SU-DHL-6 (cell line): ENCODE results near the gene MEIOB.
"Not testable (repeated sequence)": the region's sequence is repeated elsewhere in the genome, so short reads cannot be mapped to it uniquely, and the experiment has no call there.

Source experiments
- H2AFZ ChIP-seq: fragments of 200-600 bp; sonication (generic); 2 replicates; pipeline ENCODE4 v1.6.1; 2014; ENCODE audit warnings: low read depth, mild to moderate bottlenecking, moderate library complexity, mixed read lengths, antibody characterized with exemption, low read length; ENCODE audit not compliant: severe bottlenecking
- H3F3A ChIP-seq: fragments of 200-600 bp; shearing (Covaris generic); 2 replicates; pipeline ENCODE4 v1.6.0; 2016; ENCODE audit warnings: antibody characterized with exemption, mild to moderate bottlenecking; ENCODE audit not compliant: insufficient read depth
- H3K27ac ChIP-seq: fragments of 200-600 bp; sonication (generic); 2 replicates; pipeline ENCODE4 v1.5.1; 2016; ENCODE audit warnings: low read depth, mild to moderate bottlenecking, low read length, moderate library complexity, mixed read lengths
- H3K27me3 ChIP-seq: fragments of 200-600 bp; sonication (generic), shearing (Covaris generic); 2 replicates; pipeline ENCODE4 v1.6.0; 2014; ENCODE audit warnings: mild to moderate bottlenecking, low read length
- H3K36me3 ChIP-seq: fragments of 200-600 bp; sonication (generic); 2 replicates; pipeline ENCODE4 v1.6.1; 2014; ENCODE audit warnings: mild to moderate bottlenecking, low read length, mixed read lengths
- H3K4me2 ChIP-seq: fragments of 300-600, 200-600 bp; shearing (Covaris generic), sonication (generic); 2 replicates; pipeline ENCODE4 v1.6.0; 2014; ENCODE audit warnings: low read length, low read depth, mild to moderate bottlenecking; ENCODE audit not compliant: poor library complexity, severe bottlenecking
- H3K4me3 ChIP-seq: fragments of 200-600 bp; sonication (generic); 2 replicates; pipeline ENCODE4 v1.5.1; 2014; ENCODE audit warnings: antibody characterized with exemption, low read length, mild to moderate bottlenecking, mixed read lengths; ENCODE audit not compliant: insufficient read depth, poor library complexity, severe bottlenecking
- H3K79me2 ChIP-seq: fragments of 200-600 bp; sonication (generic); 2 replicates; pipeline ENCODE4 v1.6.1; 2014; ENCODE audit warnings: mild to moderate bottlenecking, low read length, moderate library complexity; ENCODE audit not compliant: insufficient read depth
- H3K9ac ChIP-seq: fragments of 200-600 bp; sonication (generic); 2 replicates; pipeline ENCODE4 v1.7.0; 2014; ENCODE audit warnings: mild to moderate bottlenecking, low read length
- H3K9me2 ChIP-seq: fragments of 200-600 bp; sonication (generic); replicated peaks from 2 replicates; pipeline ENCODE4 v1.6.1; 2014; ENCODE audit warnings: low read length; ENCODE audit not compliant: insufficient read depth
- H3K9me3 ChIP-seq: fragments of 200-600 bp; sonication (generic); 2 replicates; pipeline ENCODE4 v1.6.1; 2014; ENCODE audit warnings: low read length, mixed read lengths; ENCODE audit not compliant: insufficient read depth
- H4K20me1 ChIP-seq: fragments of 200-600 bp; sonication (generic); 2 replicates; pipeline ENCODE4 v1.6.1; 2014; ENCODE audit warnings: low read depth, mild to moderate bottlenecking, antibody characterized with exemption, low read length, moderate library complexity, mixed read lengths
- CTCF ChIP-seq: fragments of 200-600 bp; sonication (generic); IDR thresholded peaks from one replicate; pipeline ENCODE4 v1.5.1; 2017; ENCODE audit warnings: antibody characterized with exemption, mild to moderate bottlenecking, low read length, moderate library complexity; ENCODE audit not compliant: insufficient read depth, poor library complexity, severe bottlenecking
- EZH2phosphoT487 ChIP-seq: fragments of 200-600 bp; sonication (generic), shearing (Covaris generic); conservative IDR thresholded peaks from 2 replicates; pipeline ENCODE4 v1.6.1; 2018; ENCODE audit warnings: mild to moderate bottlenecking, antibody characterized with exemption, low read length, moderate library complexity, mixed read lengths

The MEIOB gene

GRCh38 chr16:1878256-1878655, 6.3 kb upstream of the MEIOB start:
- TF ChIP-seq EZH2phosphoT487 (no peak), CTCF (no peak)
- Histone ChIP-seq H3K36me3 (no peaks in the 10 kb centered on the region), H3K27ac (no peak overlapping the region), H3K4me2 (no peak overlapping the region), H3F3A (no peaks in the 10 kb centered on the region), H3K9me2 (no peaks in the 10 kb centered on the region), H2AFZ (no peak overlapping the region), H4K20me1 (no peaks in the 10 kb centered on the region), H3K4me3 (no peak overlapping the region), H3K79me2 (no peaks in the 10 kb centered on the region), H3K9ac (no peak overlapping the region), H3K9me3 (no peaks in the 10 kb centered on the region), H3K27me3 (no peaks in the 10 kb centered on the region)

GRCh38 chr16:1877804-1878203, 5.8 kb upstream of the MEIOB start:
- TF ChIP-seq EZH2phosphoT487 = no peak
- no peak for TF ChIP-seq CTCF
- no peak overlapping the region for H3K4me3 ChIP-seq
- H2AFZ ChIP-seq = no peak overlapping the region
- H3K36me3 ChIP-seq = no peaks in the 10 kb centered on the region
- no peaks in the 10 kb centered on the region for H3K27me3 ChIP-seq
- no peaks in the 10 kb centered on the region for H3K9me3 ChIP-seq
- H3K9ac ChIP-seq = no peak overlapping the region
- no peaks in the 10 kb centered on the region for H3K79me2 ChIP-seq
- H3K4me2 ChIP-seq = no peak overlapping the region
- no peaks in the 10 kb centered on the region for H3F3A ChIP-seq
- H3K9me2 ChIP-seq = no peaks in the 10 kb centered on the region
- H3K27ac ChIP-seq = no peak overlapping the region
- H4K20me1 ChIP-seq = no peaks in the 10 kb centered on the region

- no peaks in the 10 kb centered on the region for H3K9me3 ChIP-seq
- H4K20me1 ChIP-seq = no peaks in the 10 kb centered on the region
- H3K4me3 ChIP-seq = no peak overlapping the region
- no peak overlapping the region for H3K9ac ChIP-seq
- no peak for TF ChIP-seq EZH2phosphoT487
- TF ChIP-seq CTCF = no peak
- H3K36me3 ChIP-seq = no peaks in the 10 kb centered on the region
- no peaks in the 10 kb centered on the region for H3K79me2 ChIP-seq
- no peaks in the 10 kb centered on the region for H3F3A ChIP-seq
- no peaks in the 10 kb centered on the region for H3K27me3 ChIP-seq
- no peak overlapping the region for H3K4me2 ChIP-seq
- H3K27ac ChIP-seq = no peak overlapping the region
- no peaks in the 10 kb centered on the region for H3K9me2 ChIP-seq
- no peak overlapping the region for H2AFZ ChIP-seq
Observed at GRCh38 chr16:1877089-1877488, 5.1 kb upstream of the MEIOB start.

GRCh38 chr16:1876468-1876867, 4.5 kb upstream of the MEIOB start:
- H3K9me3 ChIP-seq = no peaks in the 10 kb centered on the region
- H3K79me2 ChIP-seq = no peaks in the 10 kb centered on the region
- H3F3A ChIP-seq = no peaks in the 10 kb centered on the region
- no peak overlapping the region for H2AFZ ChIP-seq
- H3K9me2 ChIP-seq = no peaks in the 10 kb centered on the region
- H3K9ac ChIP-seq = no peak overlapping the region
- no peak overlapping the region for H3K4me3 ChIP-seq
- TF ChIP-seq CTCF (no peak), EZH2phosphoT487 (no peak)
- H3K4me2 ChIP-seq = no peak overlapping the region
- no peaks in the 10 kb centered on the region for H3K36me3 ChIP-seq
- H4K20me1 ChIP-seq = no peaks in the 10 kb centered on the region
- no peak overlapping the region for H3K27ac ChIP-seq
- no peaks in the 10 kb centered on the region for H3K27me3 ChIP-seq

- H3F3A ChIP-seq, H3K36me3 ChIP-seq, H2AFZ ChIP-seq, H3K9ac ChIP-seq, H3K4me2 ChIP-seq, H3K79me2 ChIP-seq, H3K27ac ChIP-seq, H3K27me3 ChIP-seq, H3K9me2 ChIP-seq, H3K9me3 ChIP-seq, H3K4me3 ChIP-seq, H4K20me1 ChIP-seq: not testable (repeated sequence)
Observed at GRCh38 chr16:1876066-1876465, 4.1 kb upstream of the MEIOB start.
